K562 (cell line): ENCODE measurements around the gene TLE3. TPM values are rescaled to one million over a fixed set of nuclear protein-coding genes. Genes with fewer than 3 reads are reported as not detected.

Experiments used
- ARID2 ChIP-seq: fragments of 450-650 bp; IDR thresholded peaks from 2 replicates; pipeline ENCODE4 v1.6.1; 2017; ENCODE audit warnings: antibody characterized with exemption, mild to moderate bottlenecking
- CEBPB ChIP-seq: fragments of 450-650 bp; IDR thresholded peaks from 2 replicates; pipeline ENCODE4 v1.6.1; 2016; ENCODE audit warnings: missing genetic modification characterization, missing compliant biosample characterization
- JUN ChIP-seq, 2 experiments: sonication (generic) in 1 of 2; formaldehyde crosslinking in 1 of 2; IDR thresholded peaks; 2 replicates each; pipeline versions ENCODE4 v1.6.1 to v1.8.0; 2012 to 2022; ENCODE audit warnings: borderline replicate concordance in 2 of 2, mild to moderate bottlenecking in 2 of 2, improper control_type of control experiment in 1 of 2, low read depth in 1 of 2, low read length in 1 of 2, missing genetic modification reagents in 1 of 2
- MCM2 ChIP-seq: fragments of 450-650 bp; IDR thresholded peaks from 2 replicates; pipeline ENCODE4 v1.6.1; 2017; ENCODE audit warnings: low read depth, mild to moderate bottlenecking
- MECOM ChIP-seq: fragments of 250-450 bp; sonication (Bioruptor Pico); IDR thresholded peaks from 2 replicates; pipeline ENCODE4 v1.8.0; 2022; ENCODE audit warnings: inconsistent platforms
- MEIS2 ChIP-seq: fragments of 450-650 bp; IDR thresholded peaks from 2 replicates; pipeline ENCODE4 v1.6.1; 2014; ENCODE audit warnings: mild to moderate bottlenecking; ENCODE audit not compliant: partially characterized antibody
- MLLT1 ChIP-seq, 2 experiments: fragments of 450-650 bp; IDR thresholded peaks; 2 replicates each; pipeline ENCODE4 v1.6.1; 2016
- NCOA2 ChIP-seq, 2 experiments: fragments of 450-650 bp; IDR thresholded peaks; 2 replicates each; pipeline ENCODE4 v1.6.1; 2018; ENCODE audit warnings: mild to moderate bottlenecking in 2 of 2, moderate library complexity in 1 of 2; ENCODE audit not compliant: partially characterized antibody in 2 of 2
- PATZ1 ChIP-seq: fragments of 250-450 bp; sonication (Bioruptor Pico); IDR thresholded peaks from 2 replicates; pipeline ENCODE4 v1.5.0; 2020; ENCODE audit warnings: mild to moderate bottlenecking, borderline replicate concordance
- POLR2H ChIP-seq: IDR thresholded peaks from 2 replicates; pipeline ENCODE4 v1.6.1; 2016; ENCODE audit warnings: missing genetic modification characterization, low read depth, mild to moderate bottlenecking, control low read depth, missing compliant biosample characterization, moderate library complexity
- POLR3G ChIP-seq: IDR thresholded peaks from 2 replicates; pipeline ENCODE4 v1.6.1; 2011; ENCODE audit not compliant: insufficient read length, insufficient replicate concordance; ENCODE audit errors: extremely low read depth
- RAD51 ChIP-seq: fragments of 450-650 bp; IDR thresholded peaks from 2 replicates; pipeline ENCODE4 v1.7.1; 2016; ENCODE audit warnings: low read depth, mild to moderate bottlenecking, borderline replicate concordance
- SLC30A9 ChIP-seq: fragments of 250-450 bp; sonication (Bioruptor Pico); IDR thresholded peaks from 2 replicates; pipeline ENCODE4 v1.8.0; 2022; ENCODE audit warnings: mild to moderate bottlenecking, moderate library complexity
- SNIP1 ChIP-seq: fragments of 450-650 bp; IDR thresholded peaks from 2 replicates; pipeline ENCODE4 v1.7.1; 2017; ENCODE audit warnings: low read depth, mild to moderate bottlenecking
- SREBF1 ChIP-seq: fragments of 150-350 bp; IDR thresholded peaks from 2 replicates; pipeline ENCODE4 v1.6.1; 2014; ENCODE audit warnings: antibody characterized with exemption, low read depth, low read length, borderline replicate concordance
- SRSF1 ChIP-seq: fragments of 200-400 bp; formaldehyde crosslinking; IDR thresholded peaks from 2 replicates; pipeline ENCODE4 v1.6.1; 2017; ENCODE audit warnings: mild to moderate bottlenecking, low read depth, low read length, moderate library complexity
- U2AF2 ChIP-seq: fragments of 200-400 bp; formaldehyde crosslinking; optimal IDR thresholded peaks from 2 replicates; pipeline ENCODE3; 2017; ENCODE audit warnings: low read depth, mild to moderate bottlenecking, low read length
- ZHX1 ChIP-seq: fragments of 150-350 bp; conservative IDR thresholded peaks from 2 replicates; pipeline ENCODE4 v1.6.1; 2014; ENCODE audit warnings: low read length
- ZNF449 ChIP-seq: fragments of 250-450 bp; sonication (Bioruptor Pico); IDR thresholded peaks from 2 replicates; pipeline ENCODE4 v1.8.0; 2022; ENCODE audit warnings: moderate library complexity, mild to moderate bottlenecking, inconsistent platforms
- polyA plus RNA-seq, 8 experiments: library from polyadenylated mRNA; depleted of rRNA in 4 of 8; stranded (reverse) in 5 of 8; unstranded in 3 of 8; fragments of >200 nt; fragmentation: Nextera tagmentation in 2 of 8; fragmentation: Illumina TruSeq in 1 of 8; extraction: Ambion mirVana in 2 of 8; extraction: Trizol in 1 of 8; gene quantifications; 2 replicates each; pipeline versions ENCODE4 v1.2.1 to v1.2.3, GENCODE V29; 2011 to 2014; ENCODE audit warnings: inconsistent platforms in 1 of 8, missing spikeins in 1 of 8
- total RNA-seq, 7 experiments: library from RNA; depleted of rRNA in 6 of 7; stranded (reverse); fragments of >200 nt in 6 of 7; fragmentation: Illumina TruSeq in 2 of 7; extraction: Trizol in 2 of 7; gene quantifications; 2 replicates each; pipeline versions ENCODE4 v1.2.1 to v1.2.3, GENCODE V29; 2011 to 2021; ENCODE audit warnings: low replicate concordance in 1 of 7

The TLE3 gene
- total and polyA plus RNA-seq, 9 of the 15 experiments (the other 6 are each of a cell fraction or from before 2014, with no cell fraction given), result 1.5 to 84.2 (median 14.1) TPM

GRCh38 chr15:70091726-70092463 lies 5.8 kb downstream of the TLE3 start (continued):
- TF ChIP-seq CEBPB (tag) (no peak), NCOA2 (IDR thresholded peaks at IDR 0.05; ENCODE audit: partially characterized antibody in 2 of 2) (no peak), POLR2H (tag) (no peak), SREBF1 (no peak), MECOM (CRISPR knock-in tag) (no peak), PATZ1 (CRISPR knock-in tag) (no peak), ZNF449 (no peak), JUN (IDR thresholded peaks at IDR 0.05; ENCODE audit: borderline replicate concordance, low read depth, low read length) (no peak), JUN (CRISPR knock-in tag; IDR thresholded peaks at IDR 0.05; ENCODE audit: borderline replicate concordance) (no peak), POLR3G (no peak), ARID2 (no peak), ZHX1 (no peak), U2AF2 (no peak), MCM2 (no peak), SRSF1 (no peak), SNIP1 (no peak), SLC30A9 (CRISPR knock-in tag) (no peak), MEIS2 (peak; percentile 72), RAD51 (peak; percentile 64), MLLT1 (IDR thresholded peaks at IDR 0.05) (peak in 1 of 2 experiments; percentile 95; a peak in 2 of 4 replicates)
